Thyroid gland (tissue), 4 donors: ENCODE data around the gene PTPRN. TPM values are rescaled to one million over a fixed set of nuclear protein-coding genes. Genes with fewer than 3 reads are reported as not detected.

Experiments used
- DNase-seq, 2 donors: peaks; one replicate each; pipeline ENCODE4 v3.0.0-alpha.2; 2019
- H3K27ac ChIP-seq, 3 donors: fragments of 200-600 bp; sonication (generic); 1 replicate in 2 of 3; 2 replicates in 1 of 3; pipeline ENCODE4 v1.5.1; 2016 to 2019; ENCODE audit warnings: mild to moderate bottlenecking in 1 of 3, moderate library complexity in 1 of 3
- H3K27me3 ChIP-seq: fragments of 200-600 bp; sonication (generic); one replicate; pipeline ENCODE4 v1.5.1; 2019
- H3K36me3 ChIP-seq, 2 donors: fragments of 200-600 bp; sonication (generic); one replicate each; pipeline ENCODE4 v1.5.1; 2016 to 2019
- H3K4me1 ChIP-seq, 2 donors: fragments of 200-600 bp; sonication (generic); one replicate each; pipeline ENCODE4 v1.5.1; 2017 to 2019
- H3K4me3 ChIP-seq, 3 donors: fragments of 200-600 bp; sonication (generic); replicated peaks in 1 of 3; 1 replicate in 2 of 3; 2 replicates in 1 of 3; pipeline ENCODE4 v1.5.1; 2016; ENCODE audit warnings: mild to moderate bottlenecking in 1 of 3
- H3K9me3 ChIP-seq: fragments of 200-600 bp; sonication (generic); one replicate; pipeline ENCODE4 v1.5.1; 2017
- POLR2A ChIP-seq, 2 donors: fragments of 450-650 bp; IDR thresholded peaks; one replicate each; pipeline ENCODE4 v1.6.1; 2017; ENCODE audit warnings: antibody characterized with exemption in 2 of 2, mild to moderate bottlenecking in 2 of 2, moderate library complexity in 1 of 2
- WGBS, 2 donors: methylation state at CpG; one replicate each; pipeline ENCODE4 v1.1.5; 2017; 5-methylcytosine and 5-hydroxymethylcytosine counted together
- intact Hi-C: fragments of 100-400 bp; cut with DNase I; formaldehyde crosslinking; loops from one replicate; pipeline ENCODE4 v1.15.1; 2023
- total RNA-seq, 4 donors: library from RNA; depleted of rRNA; stranded (reverse); fragments of >200 nt; gene quantifications; one replicate each; pipeline ENCODE4 v1.2.3, GENCODE V29; 2016
- TF ChIP-seq, protein P1 (sequence below), 6 experiments: fragments of 200-600 bp in 3 of 6; fragments of 450-650 bp in 3 of 6; sonication (generic) in 3 of 6; IDR thresholded peaks; one replicate each; pipeline ENCODE4 v1.5.1; 2016 to 2019; ENCODE audit warnings: antibody characterized with exemption in 6 of 6, mild to moderate bottlenecking in 2 of 6, inconsistent platforms in 1 of 6, moderate library complexity in 1 of 6

The PTPRN gene
- total RNA-seq, 4 donors from 2014 or later, result 1.9 to 4.6 (median 4.4) TPM; not detected in 1

DNA sequence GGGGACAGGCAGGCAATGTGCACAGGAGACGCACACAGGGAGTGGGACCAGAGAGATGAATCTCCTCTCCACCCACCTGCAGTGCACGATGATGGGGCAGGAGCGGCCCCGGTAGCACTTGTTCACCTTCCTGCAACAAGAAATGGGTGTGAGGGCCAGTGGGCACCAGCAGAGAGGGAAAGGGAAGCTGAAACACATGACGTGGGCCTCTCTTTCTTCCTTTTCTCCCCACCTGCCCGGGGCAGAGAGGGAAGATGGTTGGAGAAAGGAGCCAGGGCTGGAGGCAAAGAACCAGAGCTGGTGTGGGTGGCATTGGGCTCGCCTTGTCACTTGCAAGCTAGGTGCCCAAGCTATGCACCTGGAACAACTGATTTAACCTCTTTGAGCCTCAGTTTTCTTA lies 17.8 kb downstream of the PTPRN start:
- H3K27ac ChIP-seq, result no peak overlapping the region
- DNase-seq, result no peak

DNA sequence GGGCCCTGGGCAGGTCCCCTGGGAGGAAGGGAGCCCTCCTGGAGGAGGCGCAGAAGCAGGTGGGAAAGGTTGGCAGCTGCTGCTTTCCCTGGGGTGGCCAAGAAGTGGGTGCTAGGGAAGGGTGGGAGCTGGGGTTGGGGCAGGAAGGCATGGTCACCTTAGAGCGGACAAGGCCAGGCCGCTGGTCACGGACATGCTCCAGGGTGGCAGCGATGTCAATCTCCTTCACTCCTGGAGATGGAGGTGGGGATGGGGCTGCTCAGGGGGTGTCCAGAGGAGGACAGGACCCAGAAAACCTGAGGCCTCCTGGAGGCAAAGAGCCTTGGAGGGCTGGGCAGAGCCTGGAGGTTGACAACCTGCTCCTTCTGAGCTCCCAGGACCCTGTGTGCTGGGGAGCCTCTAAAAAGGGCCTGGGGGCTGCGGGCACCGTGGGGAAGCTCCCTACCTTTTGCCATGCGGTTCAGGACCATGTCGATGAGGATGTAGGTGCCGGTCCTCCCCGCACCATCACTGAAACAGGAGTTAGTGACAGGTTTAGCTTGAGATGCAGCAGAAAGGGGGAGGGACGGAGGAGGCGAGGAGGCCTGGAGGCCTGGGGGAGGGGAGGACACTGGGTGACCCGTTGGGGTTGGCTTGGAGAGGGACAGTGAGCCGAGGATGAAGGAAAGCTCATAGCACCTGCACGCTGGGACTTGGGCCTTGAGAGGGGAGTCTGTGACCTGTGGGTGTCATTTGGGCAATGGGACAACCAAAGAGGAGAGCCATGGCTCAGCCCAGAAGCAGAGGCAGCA lies 18.6 kb downstream of the PTPRN start:
- intact Hi-C loops, result no loop called here
- DNase-seq, result no peak
- peaks cover 0 to under 1% of the 10 kb centered on the region in 2 donors for H3K36me3 ChIP-seq
- WGBS, 2 donors, result 87 to 89% methylated on average over 16 of the region's 16 CpGs
- no peak overlapping the region for H3K4me3 ChIP-seq
- TF ChIP-seq, protein P1, sequence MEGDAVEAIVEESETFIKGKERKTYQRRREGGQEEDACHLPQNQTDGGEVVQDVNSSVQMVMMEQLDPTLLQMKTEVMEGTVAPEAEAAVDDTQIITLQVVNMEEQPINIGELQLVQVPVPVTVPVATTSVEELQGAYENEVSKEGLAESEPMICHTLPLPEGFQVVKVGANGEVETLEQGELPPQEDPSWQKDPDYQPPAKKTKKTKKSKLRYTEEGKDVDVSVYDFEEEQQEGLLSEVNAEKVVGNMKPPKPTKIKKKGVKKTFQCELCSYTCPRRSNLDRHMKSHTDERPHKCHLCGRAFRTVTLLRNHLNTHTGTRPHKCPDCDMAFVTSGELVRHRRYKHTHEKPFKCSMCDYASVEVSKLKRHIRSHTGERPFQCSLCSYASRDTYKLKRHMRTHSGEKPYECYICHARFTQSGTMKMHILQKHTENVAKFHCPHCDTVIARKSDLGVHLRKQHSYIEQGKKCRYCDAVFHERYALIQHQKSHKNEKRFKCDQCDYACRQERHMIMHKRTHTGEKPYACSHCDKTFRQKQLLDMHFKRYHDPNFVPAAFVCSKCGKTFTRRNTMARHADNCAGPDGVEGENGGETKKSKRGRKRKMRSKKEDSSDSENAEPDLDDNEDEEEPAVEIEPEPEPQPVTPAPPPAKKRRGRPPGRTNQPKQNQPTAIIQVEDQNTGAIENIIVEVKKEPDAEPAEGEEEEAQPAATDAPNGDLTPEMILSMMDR (IDR thresholded peaks at IDR 0.05), result no peak
- no peak for TF ChIP-seq POLR2A (IDR thresholded peaks at IDR 0.05)
- H3K9me3 ChIP-seq, result no peaks in the 10 kb centered on the region
- H3K4me1 ChIP-seq, result peaks cover 4 to 21% of the 10 kb centered on the region in 2 donors
- no peak overlapping the region for H3K27ac ChIP-seq
- no peaks in the 10 kb centered on the region for H3K27me3 ChIP-seq

More for the DNA sequence above, 17.8 kb downstream of the PTPRN start:
- WGBS, 2 donors, result 83 to 89% methylated on average over 7 of the region's 7 CpGs
- H3K27me3 ChIP-seq, result no peaks in the 10 kb centered on the region
- H3K9me3 ChIP-seq, result no peaks in the 10 kb centered on the region
- H3K4me3 ChIP-seq, result no peak overlapping the region
- intact Hi-C loops, result no loop called here
- H3K36me3 ChIP-seq, result no peaks in the 10 kb centered on the region
- peaks cover 4 to 21% of the 10 kb centered on the region in 2 donors for H3K4me1 ChIP-seq
- no peak for TF ChIP-seq POLR2A (IDR thresholded peaks at IDR 0.05)
- TF ChIP-seq, protein P1 (IDR thresholded peaks at IDR 0.05), result no peak

DNA sequence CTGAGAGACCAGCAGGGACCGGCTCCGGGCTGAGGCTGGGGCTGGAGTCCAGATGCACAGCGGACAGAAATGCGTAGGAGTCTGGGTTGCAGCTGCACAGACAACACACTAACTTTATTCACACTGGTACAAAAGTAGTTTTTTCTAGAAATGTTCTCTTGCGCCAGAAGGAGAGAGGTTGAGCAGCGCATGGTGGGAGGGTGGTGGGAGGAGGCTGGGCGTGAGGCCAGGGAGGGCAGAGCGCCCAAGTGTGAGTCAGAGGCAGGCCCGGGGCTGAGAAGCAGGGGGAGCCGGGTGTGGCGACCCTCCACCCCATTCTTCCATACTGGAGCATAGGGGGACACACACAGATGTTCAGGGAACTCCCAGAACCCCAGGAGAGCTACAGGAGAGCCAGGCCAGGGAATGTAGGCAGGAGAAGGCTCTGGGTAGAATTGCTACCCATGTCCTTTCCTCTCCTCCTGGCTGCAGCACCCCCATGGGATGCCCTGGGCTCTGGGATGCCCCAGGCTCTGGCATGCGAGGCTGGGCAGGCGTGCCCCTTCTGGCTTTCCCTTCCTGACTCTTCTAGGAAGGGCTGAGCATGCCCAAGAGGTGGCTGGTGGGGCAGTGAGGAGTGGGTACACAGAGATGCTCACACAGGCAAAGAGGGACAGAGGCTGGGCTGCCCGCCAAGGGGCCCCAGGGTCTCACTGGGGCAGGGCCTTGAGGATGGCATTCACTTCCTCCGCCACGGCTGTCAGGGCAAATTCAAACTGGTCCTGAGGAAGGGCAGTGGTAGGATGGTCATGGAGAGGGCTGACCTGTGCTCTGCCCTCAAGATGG lies 19.5 kb downstream of the PTPRN start:
- peak; percentile 79 to 81 for DNase-seq
- no peaks in the 10 kb centered on the region for H3K27me3 ChIP-seq
- intact Hi-C loops, result no loop called here
- peaks cover 5 to 9% of the 10 kb centered on the region in 2 donors for H3K36me3 ChIP-seq
- H3K4me3 ChIP-seq, result no peak overlapping the region
- peak overlapping the region in 2 of 3 donors; percentile 65 to 70 for H3K27ac ChIP-seq
- TF ChIP-seq POLR2A (IDR thresholded peaks at IDR 0.05), result no peak
- TF ChIP-seq, protein P1 (IDR thresholded peaks at IDR 0.05), result no peak
- no peaks in the 10 kb centered on the region for H3K9me3 ChIP-seq
- 28 to 38% methylated on average over 11 to 16 of the region's 16 CpGs for WGBS, 2 donors
- H3K4me1 ChIP-seq, result peaks cover 0 to 16% of the 10 kb centered on the region in 2 donors

DNA sequence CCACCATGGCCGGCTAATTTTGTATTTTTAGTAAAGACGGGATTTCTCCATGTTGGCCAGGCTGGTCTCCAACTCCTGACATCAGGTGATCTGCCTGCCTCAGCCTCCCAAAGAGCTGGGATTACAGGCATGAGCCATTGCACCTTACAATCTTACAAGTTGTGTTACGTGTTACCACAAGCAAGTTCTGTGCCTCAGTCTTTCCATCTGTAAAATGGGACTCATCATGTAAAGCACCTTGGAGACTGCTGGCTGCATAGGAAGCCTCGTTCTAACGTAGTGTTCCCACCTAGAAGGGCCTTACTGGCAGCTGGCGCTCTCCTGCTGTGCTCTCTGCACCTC lies 20.0 kb downstream of the PTPRN start:
- WGBS, 2 donors, result 69 to 88% methylated on average over 3 to 6 of the region's 6 CpGs
- H3K27ac ChIP-seq, result peak overlapping the region in 2 of 3 donors; percentile 65 to 70
- no peaks in the 10 kb centered on the region for H3K27me3 ChIP-seq
- no peak for DNase-seq
- no peak overlapping the region for H3K4me3 ChIP-seq
- TF ChIP-seq, protein P1 (IDR thresholded peaks at IDR 0.05), result no peak
- no peak for TF ChIP-seq POLR2A (IDR thresholded peaks at IDR 0.05)
- peaks cover 11 to 15% of the 10 kb centered on the region in 2 donors for H3K36me3 ChIP-seq
- intact Hi-C loops, result no loop called here
- no peaks in the 10 kb centered on the region for H3K9me3 ChIP-seq
- peaks cover 0 to 12% of the 10 kb centered on the region in 2 donors for H3K4me1 ChIP-seq
